GM19023 (cell line): Measurements from ENCODE around the gene TUBGCP2.
A peak's percentile ranks its signal among the peaks of the same experiment; 100 is the strongest.

ENCODE experiments used
- ATAC-seq: cut with Tn5 transposase; IDR thresholded peaks from one replicate; pipeline ENCODE4 v1.9.1; 2021; ENCODE audit warnings: mild to moderate bottlenecking, moderate library complexity; ENCODE audit not compliant: unreplicated experiment

TUBGCP2 gene

GRCh38 chr10:133342942-133343341, 34.3 kb upstream of the TUBGCP2 start:
- no peak for ATAC-seq

- no peak for ATAC-seq
Observed at GRCh38 chr10:133341983-133342382, 33.3 kb upstream of the TUBGCP2 start.

DNA sequence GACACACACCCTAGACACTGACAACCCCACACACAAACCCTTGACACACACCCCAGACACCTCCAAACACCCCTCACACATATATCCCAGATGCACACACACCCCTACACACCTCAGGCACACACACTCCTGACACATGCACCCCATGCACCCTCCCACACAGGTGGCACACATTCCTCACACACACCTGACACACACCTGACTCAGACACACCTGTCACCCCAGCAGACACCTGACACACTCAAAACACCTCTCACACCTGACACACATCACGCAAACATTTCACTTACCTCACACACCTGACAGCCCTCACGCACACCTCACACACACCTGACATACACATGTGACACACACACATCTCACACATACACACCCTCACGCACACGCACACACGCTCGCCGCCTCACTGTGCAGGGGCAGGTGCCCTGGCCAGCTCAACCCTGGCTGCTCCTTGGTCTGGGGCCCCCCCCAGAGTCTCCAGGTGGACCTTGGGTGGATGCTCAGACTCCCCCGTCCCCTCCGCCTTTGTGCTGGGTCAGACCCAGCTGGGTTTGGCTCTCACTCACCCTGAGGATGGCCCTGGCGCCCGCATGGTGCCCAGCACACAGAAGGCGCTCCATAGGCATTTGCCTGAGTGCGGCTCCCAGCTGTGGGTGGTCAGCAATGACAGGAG, 31.2 kb upstream of the TUBGCP2 start:
- ATAC-seq, result no peak

DNA sequence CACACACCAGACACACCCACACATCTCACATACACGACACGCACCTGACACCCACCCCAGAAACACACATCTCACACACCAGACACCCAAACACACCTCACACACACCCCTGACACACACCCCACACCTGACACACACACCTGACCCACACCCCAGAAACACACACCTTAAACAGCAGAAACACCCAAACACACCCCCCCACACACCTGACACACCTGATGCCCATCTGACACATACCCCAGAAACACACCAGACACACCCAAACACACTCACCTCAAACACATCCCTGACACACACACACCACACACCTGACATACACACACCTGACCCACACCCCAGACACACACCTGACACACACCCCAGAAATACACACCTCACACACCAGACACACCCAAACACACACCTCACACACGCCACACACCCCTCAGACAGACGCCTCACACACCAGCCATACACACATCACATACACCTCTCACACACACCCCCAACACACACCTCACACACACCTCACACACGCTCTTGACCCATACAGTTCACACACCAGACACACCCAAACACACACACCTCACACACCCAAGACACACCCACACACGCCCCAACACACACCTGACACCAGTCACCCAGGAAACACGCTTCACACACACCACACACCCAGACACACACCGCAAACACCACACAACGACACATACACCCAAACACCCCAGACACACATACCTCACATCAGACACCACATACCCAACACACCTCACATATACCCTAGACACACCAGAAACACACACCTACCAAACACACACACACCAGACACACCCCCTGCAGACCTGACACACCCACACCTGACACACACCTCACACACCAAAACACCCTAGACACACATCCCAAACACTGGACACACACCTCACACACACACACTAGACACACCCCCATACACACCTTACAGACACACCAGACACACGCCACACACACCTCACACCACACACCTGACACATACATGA, 29.7 kb upstream of the TUBGCP2 start:
- no peak for ATAC-seq

- ATAC-seq, result no peak
Observed at GRCh38 chr10:133337370-133337725, 28.7 kb upstream of the TUBGCP2 start.

- ATAC-seq, result no peak
Observed at GRCh38 chr10:133336577-133337369, 28.1 kb upstream of the TUBGCP2 start, which contains the start of gene CALY. Gene CALY (minus strand): TSS chr10:133336896. CDS start chr10:133328989, 7,907 bp downstream.

DNA sequence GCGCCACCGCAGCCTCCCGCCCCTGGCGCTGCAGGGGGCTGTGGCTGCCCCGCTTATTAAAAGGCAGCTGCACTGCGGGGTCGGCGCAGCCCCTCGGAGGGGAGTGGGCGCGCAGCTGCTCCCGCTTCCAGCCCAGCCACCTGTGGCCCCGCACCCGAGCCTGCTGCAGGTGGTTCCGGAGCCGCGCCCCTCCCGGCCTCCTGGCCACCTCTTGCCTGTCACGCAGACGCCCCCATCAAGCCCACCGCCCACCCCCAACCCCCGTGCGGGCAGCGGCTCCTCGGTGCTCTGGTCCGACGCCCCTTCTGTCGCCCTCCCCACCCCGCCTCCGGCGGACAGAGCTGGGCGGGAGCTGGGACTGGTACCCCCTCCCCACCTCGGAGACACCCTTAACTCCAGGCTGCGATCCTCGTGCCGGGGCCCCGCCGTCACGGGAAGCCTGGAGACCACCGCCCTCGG, 27.5 kb upstream of the TUBGCP2 start:
- ATAC-seq, result no peak

DNA sequence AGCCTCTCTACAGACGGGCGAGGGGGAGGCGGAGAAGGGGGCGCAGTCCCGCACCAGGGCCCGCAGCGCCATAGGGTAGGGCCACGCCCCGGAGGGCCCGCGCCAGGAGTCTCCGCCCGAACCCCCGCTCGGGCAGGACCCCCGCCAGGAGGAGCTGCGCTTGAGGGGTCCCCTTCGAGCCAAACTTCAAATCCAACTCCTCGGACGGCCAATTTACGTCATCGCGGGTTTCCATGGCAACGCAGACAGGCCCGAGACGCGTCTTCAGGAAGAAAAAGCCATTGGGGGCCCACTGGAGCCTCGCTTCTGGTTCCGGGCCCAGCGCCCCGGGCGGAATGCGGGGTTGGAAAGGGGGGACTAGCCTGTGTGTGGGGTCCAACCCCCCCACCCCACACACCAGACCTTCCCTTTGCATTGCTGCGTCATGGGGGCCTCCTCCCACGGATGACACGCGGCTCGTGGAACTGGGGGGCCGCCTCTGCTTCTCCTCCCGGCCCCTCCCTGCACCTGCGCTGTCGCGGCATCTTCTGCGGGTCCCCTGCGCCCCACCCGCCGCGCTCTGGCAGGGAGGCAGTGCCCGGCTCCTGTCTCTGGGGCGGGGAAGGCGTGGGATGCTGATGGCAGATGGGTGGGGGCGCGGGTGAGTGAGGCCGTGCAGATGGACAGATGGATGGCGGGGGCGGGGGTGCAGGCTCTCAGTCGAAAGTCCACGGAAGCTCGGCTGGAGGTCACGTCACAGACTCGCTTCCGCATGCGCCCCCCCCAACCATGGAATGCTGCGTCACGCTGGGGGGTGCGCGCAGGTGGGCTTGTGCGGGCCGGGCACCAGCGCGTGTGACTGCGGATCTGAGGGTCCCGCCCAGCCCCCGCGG, 26.8 kb upstream of the TUBGCP2 start:
- ATAC-seq, result no peak

GRCh38 chr10:133334503-133335245, 26.0 kb upstream of the TUBGCP2 start:
- ATAC-seq, result no peak

DNA sequence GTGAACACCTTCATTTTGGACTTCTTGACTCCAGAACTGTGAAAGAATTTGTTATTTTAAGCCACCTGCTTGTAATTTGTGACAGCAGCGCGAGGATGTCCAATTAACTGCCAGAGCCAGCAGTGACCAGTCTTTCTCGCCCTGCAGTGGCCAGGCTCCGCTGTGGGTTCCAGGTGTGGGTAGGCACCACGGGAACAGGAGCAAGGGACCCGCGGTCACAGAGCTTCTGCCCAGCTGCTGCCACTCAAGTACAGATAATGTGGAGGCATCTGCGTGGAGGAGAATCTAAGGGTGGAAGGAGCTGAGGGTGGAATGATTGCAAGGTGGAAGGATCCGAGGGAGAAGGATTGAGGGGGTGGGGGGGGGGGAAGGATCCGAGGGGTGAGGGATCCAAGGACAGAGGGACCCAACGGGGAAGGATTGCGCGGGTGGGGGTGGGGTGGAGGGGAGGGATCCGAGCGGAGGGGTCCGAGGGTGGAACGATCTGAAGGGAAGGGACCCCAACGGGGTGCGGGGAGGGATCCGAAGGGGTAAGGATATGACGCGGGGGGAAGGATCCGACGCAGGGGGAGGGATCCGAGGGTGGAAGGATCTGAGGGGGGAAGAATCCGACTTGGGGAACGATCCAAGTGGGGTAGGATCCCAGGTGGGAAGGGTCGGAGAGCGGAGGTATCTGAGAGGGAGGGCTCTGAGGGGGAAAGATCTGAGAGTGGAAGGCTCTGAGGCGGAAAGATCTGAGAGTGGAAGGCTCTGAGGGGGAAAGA, 24.4 kb upstream of the TUBGCP2 start:
- no peak for ATAC-seq

GRCh38 chr10:133329491-133330202, 21.0 kb upstream of the TUBGCP2 start:
- ATAC-seq, result peak; percentile 79

DNA sequence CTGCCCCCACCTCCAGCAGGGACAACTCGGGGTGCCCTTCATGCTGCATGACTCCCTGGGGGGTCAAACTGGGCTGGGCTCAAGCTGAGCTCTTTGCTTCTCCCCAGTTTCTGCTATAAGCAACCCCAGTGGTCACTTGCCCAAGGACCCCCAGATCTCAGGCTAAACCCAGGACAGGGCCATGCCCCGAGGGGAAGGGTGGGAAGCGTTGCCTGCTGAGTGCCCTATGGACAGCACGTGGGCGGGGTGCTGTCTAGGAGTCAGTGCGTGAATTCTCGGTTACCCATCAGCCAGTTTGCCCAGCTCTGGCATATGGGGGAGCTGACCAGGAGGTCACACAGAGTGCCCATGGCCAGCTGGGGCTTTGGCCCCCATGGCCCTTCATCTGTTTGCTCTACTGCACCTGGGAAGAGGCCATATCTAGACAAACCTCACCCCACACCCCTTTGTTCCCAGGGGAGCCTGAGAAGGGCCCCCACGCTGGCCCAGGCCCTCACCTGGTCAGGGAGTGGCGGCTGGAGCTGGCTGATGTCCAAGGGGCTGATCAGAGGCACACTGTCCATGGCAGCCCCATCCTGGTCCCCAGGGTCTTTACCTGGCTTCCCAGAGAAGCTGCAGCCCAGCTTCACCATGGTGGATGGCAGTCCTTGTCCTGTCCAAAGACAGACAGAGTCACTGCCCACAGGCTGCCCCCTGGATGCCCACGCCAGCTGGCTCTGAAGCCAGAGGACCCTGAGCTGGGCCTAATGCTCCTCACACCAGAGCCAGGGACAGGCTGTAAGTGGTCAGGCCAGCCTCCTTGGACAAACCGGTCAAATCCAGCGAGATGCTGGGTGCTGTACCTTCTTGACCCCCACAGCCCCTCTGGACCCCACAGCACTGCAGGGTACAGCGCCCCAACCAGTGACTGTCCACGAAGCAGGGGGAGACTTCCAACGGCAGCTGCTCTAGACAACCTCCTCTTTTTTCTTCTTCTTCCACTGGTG, 20.0 kb upstream of the TUBGCP2 start:
- no peak for ATAC-seq

- no peak for ATAC-seq
Observed at GRCh38 chr10:133327651-133328357, 19.1 kb upstream of the TUBGCP2 start.

DNA sequence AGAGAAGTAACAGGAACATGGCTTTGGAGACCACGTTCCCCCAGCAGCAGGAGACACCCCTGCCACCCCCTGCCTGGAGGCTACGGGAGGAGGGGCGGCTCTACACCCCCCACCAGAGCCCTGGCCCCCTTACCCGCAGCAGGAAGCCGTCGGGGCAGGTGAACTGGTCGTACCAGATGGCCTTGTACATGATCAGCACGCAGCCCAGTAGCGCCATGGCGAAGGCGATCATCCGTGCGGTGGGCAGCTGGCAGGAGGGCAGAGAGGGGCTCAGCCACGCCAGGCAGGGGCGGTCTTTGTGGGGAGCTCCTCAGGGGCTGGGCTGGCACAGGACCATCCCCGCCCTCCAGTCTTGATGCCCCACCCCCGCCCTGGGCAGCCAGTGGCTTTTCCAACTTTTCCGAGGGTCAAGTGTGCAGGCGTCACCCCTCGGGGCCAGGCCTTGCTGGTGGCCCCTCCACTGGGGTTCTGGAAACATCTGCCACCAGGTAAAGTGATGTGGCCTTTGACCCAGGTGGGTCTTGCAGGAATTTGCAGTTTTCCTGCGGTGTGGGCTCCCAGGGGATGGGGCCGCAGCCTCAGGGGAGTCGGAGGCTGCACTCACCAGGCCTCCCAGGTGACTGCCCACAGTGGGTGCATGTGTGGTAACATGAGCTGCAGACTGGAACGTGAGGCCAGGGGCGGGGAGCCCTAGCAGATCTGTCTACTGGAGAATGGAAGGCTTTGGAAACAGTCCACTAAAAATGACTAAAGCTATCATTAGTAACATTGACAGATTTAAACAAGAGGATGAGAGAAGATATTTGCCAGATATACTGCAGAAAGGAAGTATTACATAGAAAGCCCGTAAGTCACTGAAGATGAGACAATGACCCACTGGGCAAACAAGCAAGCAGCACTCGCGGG, 18.3 kb upstream of the TUBGCP2 start:
- ATAC-seq, result no peak

DNA sequence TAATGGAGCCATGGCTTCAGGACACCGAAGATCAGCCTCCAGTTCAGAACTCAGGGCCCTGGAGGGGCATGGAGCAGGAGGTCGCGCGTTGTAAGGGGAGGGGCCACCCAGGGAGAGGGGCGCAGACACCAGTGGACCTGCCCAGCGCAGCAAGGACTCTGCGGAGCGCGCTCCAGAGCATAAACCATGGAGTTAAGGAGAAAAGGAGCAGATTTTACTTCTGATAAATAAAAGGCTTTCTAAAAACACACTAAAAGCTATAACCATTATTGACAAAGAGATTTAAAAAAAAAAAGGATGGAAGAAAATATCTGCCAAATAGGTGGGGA, 17.5 kb upstream of the TUBGCP2 start:
- ATAC-seq, result no peak
